BLaER1 treated with 17β-estradiol and CSF1 and Interleukin-3, amounts not matched to agents 10 nM and 100 nM (cell line): ENCODE data around the gene PRL.

Experiments
- H3K27ac ChIP-seq, 11 experiments: shearing (Covaris generic); formaldehyde crosslinking; 2 replicates each; pipeline ENCODE4 v1.8.1; 2022
- H3K27me3 ChIP-seq, 11 experiments: shearing (Covaris generic); formaldehyde crosslinking; 2 replicates each; pipeline ENCODE4 v1.8.1; 2022
- H3K36me3 ChIP-seq, 11 experiments: shearing (Covaris generic); formaldehyde crosslinking; 2 replicates each; pipeline ENCODE4 v1.8.1; 2022
- H3K4me1 ChIP-seq, 10 experiments: shearing (Covaris generic); formaldehyde crosslinking; 2 replicates each; pipeline ENCODE4 v1.8.1; 2022
- H3K4me2 ChIP-seq, 11 experiments: shearing (Covaris generic); formaldehyde crosslinking; 2 replicates each; pipeline ENCODE4 v1.8.1; 2022
- H3K4me3 ChIP-seq, 10 experiments: shearing (Covaris generic); formaldehyde crosslinking; 2 replicates each; pipeline ENCODE4 v1.8.1; 2022
- H3K9ac ChIP-seq, 11 experiments: shearing (Covaris generic); formaldehyde crosslinking; 2 replicates each; pipeline ENCODE4 v1.8.1; 2022
- H3K9me3 ChIP-seq, 11 experiments: shearing (Covaris generic); formaldehyde crosslinking; replicated peaks in 1 of 11; 2 replicates each; pipeline ENCODE4 v1.8.1; 2022
- H4K20me1 ChIP-seq, 11 experiments: shearing (Covaris generic); formaldehyde crosslinking; 2 replicates each; pipeline ENCODE4 v1.8.1; 2022
- Cebpa-rat ChIP-seq, 11 experiments: shearing (Covaris generic); IDR thresholded peaks; 2 replicates each; pipeline ENCODE4 v1.8.1; 2022

PRL gene

GRCh38 chr6:22296936-22297335, at the start of gene PRL:
Gene PRL, minus strand, starts transcription at chr6:22297036. Its CDS starts 54 bp downstream, at chr6:22296982.
- no peaks in the 10 kb centered on the region for H3K4me1 ChIP-seq
- TF ChIP-seq Cebpa-rat (IDR thresholded peaks at IDR 0.05) = no peak
- H3K27ac ChIP-seq = no peak within 1 kb of the TSS

DNA sequence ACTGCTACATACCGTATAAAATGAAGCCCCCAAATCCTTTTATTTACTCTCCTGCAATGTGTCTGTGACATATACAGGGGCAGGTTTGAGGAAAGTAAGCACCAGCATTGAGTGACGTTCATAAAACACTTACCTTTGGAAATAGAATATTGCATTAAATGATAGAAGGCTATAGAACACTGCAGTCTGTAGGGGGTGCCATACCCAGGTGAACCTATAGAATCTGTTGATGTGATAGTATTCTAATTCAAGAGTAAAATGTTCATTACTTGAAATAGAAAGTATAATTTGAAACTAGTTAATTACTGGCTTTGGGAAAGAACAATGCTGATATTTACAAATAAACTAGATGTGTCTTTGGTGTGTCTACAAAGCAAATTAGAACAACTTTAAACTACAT, 47.0 kb upstream of the PRL start:
- Histone ChIP-seq H4K20me1 (no peaks in the 10 kb centered on the region), H3K4me3 (no peak overlapping the region), H3K4me1 (no peaks in the 10 kb centered on the region)

More at GRCh38 chr6:22296936-22297335, at the start of gene PRL:
- Histone ChIP-seq H3K9me3 (peaks cover 0 to 9% (median 2%) of the 10 kb centered on the region in 11 experiments; a peak in 3 of 22 replicates), H3K36me3 (no peaks in the 10 kb centered on the region), H3K27me3 (no peaks in the 10 kb centered on the region), H3K4me3 (no peak within 1 kb of the TSS), H3K9ac (no peak within 1 kb of the TSS), H4K20me1 (no peaks in the 10 kb centered on the region), H3K4me2 (no peak within 1 kb of the TSS)

DNA sequence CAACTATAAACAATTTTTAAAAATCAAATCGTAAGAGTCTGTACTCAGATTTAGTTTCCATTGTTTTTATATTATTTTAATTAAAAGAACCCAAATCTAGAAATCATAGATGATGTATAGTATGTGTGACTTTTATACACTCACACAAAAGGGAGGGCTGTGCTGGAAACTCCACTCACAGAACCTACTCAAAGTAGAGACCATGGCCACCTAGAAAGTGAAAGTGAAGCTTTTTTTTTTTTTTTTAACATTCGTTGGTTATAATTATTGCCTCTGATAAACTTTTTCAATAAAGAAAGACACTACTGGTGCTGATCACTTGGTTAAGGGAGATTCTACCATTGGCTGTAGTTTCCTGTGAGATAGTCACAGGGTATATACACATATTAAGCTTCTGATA, 37.9 kb upstream of the PRL start:
- no peaks in the 10 kb centered on the region for H3K4me1 ChIP-seq
- no peak overlapping the region for H3K9ac ChIP-seq
- H3K27ac ChIP-seq = no peak overlapping the region
- no peaks in the 10 kb centered on the region for H4K20me1 ChIP-seq
- H3K9me3 ChIP-seq = peaks cover 0 to 13% (median 10%) of the 10 kb centered on the region in 11 experiments; a peak in 16 of 22 replicates
- H3K4me3 ChIP-seq = no peak overlapping the region
- H3K27me3 ChIP-seq = no peaks in the 10 kb centered on the region
- no peaks in the 10 kb centered on the region for H3K36me3 ChIP-seq
- H3K4me2 ChIP-seq = no peak overlapping the region
- TF ChIP-seq Cebpa-rat (IDR thresholded peaks at IDR 0.05) = no peak

More for the DNA sequence above, 47.0 kb upstream of the PRL start:
- Histone ChIP-seq H3K27me3 (no peaks in the 10 kb centered on the region), H3K36me3 (no peaks in the 10 kb centered on the region), H3K9ac (no peak overlapping the region), H3K4me2 (no peak overlapping the region), H3K27ac (no peak overlapping the region), H3K9me3 (peaks cover 0 to 8% (median 0%) of the 10 kb centered on the region in 11 experiments; a peak in 6 of 22 replicates)
- TF ChIP-seq Cebpa-rat (IDR thresholded peaks at IDR 0.05) = no peak

DNA sequence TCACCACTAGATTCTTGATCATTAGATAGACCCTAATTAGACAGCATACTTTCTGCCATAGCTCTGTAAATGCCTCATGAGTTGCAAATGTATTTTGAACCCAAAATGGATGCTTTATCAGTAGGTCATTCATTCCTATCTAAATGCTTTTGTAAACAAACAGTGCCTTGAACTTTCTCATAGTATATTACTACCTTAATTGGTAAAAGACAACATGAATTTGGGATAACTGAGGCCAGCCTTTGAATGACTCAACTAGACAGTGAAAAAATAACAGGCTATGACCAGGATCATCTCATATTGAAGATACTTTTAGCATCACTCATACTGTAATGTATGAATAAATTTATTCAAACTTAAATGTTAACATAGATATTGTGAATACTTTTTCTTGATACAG, 37.0 kb upstream of the PRL start:
- Histone ChIP-seq H3K36me3 (no peaks in the 10 kb centered on the region), H3K27me3 (no peaks in the 10 kb centered on the region), H3K27ac (no peak overlapping the region), H3K4me2 (no peak overlapping the region), H3K9me3 (peaks cover 0 to 13% (median 10%) of the 10 kb centered on the region in 11 experiments; a peak in 16 of 22 replicates), H3K9ac (no peak overlapping the region), H4K20me1 (no peaks in the 10 kb centered on the region), H3K4me3 (no peak overlapping the region), H3K4me1 (no peaks in the 10 kb centered on the region)
- no peak for TF ChIP-seq Cebpa-rat (IDR thresholded peaks at IDR 0.05)

DNA sequence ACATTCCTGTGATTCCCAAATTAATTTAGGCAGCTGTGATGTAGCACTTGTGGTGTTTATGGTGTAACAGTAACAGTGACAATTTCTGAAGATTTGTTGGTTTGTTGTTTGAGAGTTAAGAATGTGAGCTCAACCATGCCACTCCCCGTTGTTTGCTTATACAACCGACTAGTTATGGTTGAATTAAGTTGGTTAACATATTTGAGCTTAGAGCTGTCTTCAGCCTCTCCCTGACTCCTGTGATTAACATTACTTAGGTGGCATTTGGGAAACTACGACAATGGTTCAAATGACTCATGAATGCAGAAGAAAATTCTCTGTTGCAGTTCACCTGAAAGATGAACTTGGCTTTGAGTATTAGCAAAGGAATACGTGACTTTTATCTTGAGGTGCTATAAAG, 35.9 kb upstream of the PRL start:
- H3K4me1 ChIP-seq = no peaks in the 10 kb centered on the region

GRCh38 chr6:22332216-22332615, 35.4 kb upstream of the PRL start:
- Histone ChIP-seq H4K20me1 (no peaks in the 10 kb centered on the region), H3K9ac (no peak overlapping the region), H3K27ac (no peak overlapping the region), H3K27me3 (no peaks in the 10 kb centered on the region), H3K4me3 (no peak overlapping the region), H3K4me2 (no peak overlapping the region), H3K36me3 (no peaks in the 10 kb centered on the region), H3K4me1 (no peaks in the 10 kb centered on the region), H3K9me3 (peaks cover 0 to 13% (median 10%) of the 10 kb centered on the region in 11 experiments; a peak in 16 of 22 replicates)
- TF ChIP-seq Cebpa-rat (IDR thresholded peaks at IDR 0.05) = no peak

More for the DNA sequence above, 35.9 kb upstream of the PRL start:
- Histone ChIP-seq H3K4me3 (no peak overlapping the region), H3K36me3 (no peaks in the 10 kb centered on the region), H3K9me3 (peaks cover 0 to 13% (median 10%) of the 10 kb centered on the region in 11 experiments; a peak in 16 of 22 replicates), H3K9ac (no peak overlapping the region), H3K27ac (no peak overlapping the region), H3K27me3 (no peaks in the 10 kb centered on the region), H4K20me1 (no peaks in the 10 kb centered on the region), H3K4me2 (no peak overlapping the region)
- no peak for TF ChIP-seq Cebpa-rat (IDR thresholded peaks at IDR 0.05)

DNA sequence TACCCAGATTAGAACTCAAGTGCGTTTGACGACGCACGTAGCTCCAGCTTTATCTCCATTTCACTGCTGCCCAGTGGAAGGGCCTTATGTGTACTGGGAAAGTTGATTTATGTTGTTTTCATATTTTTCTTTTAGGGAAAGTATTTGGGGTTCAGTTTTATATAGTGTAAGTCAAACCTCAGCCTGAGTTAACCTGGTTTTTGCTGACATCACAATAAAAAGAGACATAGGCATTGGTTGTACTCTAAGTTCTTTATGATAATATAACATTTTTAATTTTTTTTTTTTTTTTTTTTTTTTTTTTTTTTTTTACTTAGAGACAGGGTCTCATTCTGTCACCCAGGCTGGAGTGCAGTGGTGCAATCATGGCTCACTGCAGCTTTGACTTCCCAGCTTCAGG, 34.1 kb upstream of the PRL start:
- no peak for TF ChIP-seq Cebpa-rat (IDR thresholded peaks at IDR 0.05)
- no peaks in the 10 kb centered on the region for H3K27me3 ChIP-seq
- H3K27ac ChIP-seq = no peak overlapping the region
- no peak overlapping the region for H3K4me2 ChIP-seq
- no peak overlapping the region for H3K4me3 ChIP-seq
- H3K4me1 ChIP-seq = no peaks in the 10 kb centered on the region
- H3K9me3 ChIP-seq = peaks cover 0 to 13% (median 10%) of the 10 kb centered on the region in 11 experiments; a peak in 16 of 22 replicates
- no peaks in the 10 kb centered on the region for H3K36me3 ChIP-seq
- no peaks in the 10 kb centered on the region for H4K20me1 ChIP-seq
- no peak overlapping the region for H3K9ac ChIP-seq

- no peak overlapping the region for H3K4me3 ChIP-seq
- no peaks in the 10 kb centered on the region for H3K27me3 ChIP-seq
- peaks cover 0 to 5% (median 0%) of the 10 kb centered on the region in 10 experiments; a peak in 1 of 20 replicates for H3K4me1 ChIP-seq
- H3K9ac ChIP-seq = no peak overlapping the region
- H3K36me3 ChIP-seq = no peaks in the 10 kb centered on the region
- no peaks in the 10 kb centered on the region for H4K20me1 ChIP-seq
- peaks cover 4 to 29% (median 21%) of the 10 kb centered on the region in 11 experiments; a peak in 19 of 22 replicates for H3K9me3 ChIP-seq
- no peak overlapping the region for H3K27ac ChIP-seq
- no peak overlapping the region for H3K4me2 ChIP-seq
- no peak for TF ChIP-seq Cebpa-rat (IDR thresholded peaks at IDR 0.05)
Measured at GRCh38 chr6:22328474-22328873, 31.6 kb upstream of the PRL start.

- no peak overlapping the region for H3K9ac ChIP-seq
- no peak overlapping the region for H3K27ac ChIP-seq
- no peak overlapping the region for H3K4me2 ChIP-seq
- no peaks in the 10 kb centered on the region for H4K20me1 ChIP-seq
- no peaks in the 10 kb centered on the region for H3K27me3 ChIP-seq
- H3K9me3 ChIP-seq = peaks cover 4 to 29% (median 21%) of the 10 kb centered on the region in 11 experiments; a peak in 19 of 22 replicates
- no peaks in the 10 kb centered on the region for H3K36me3 ChIP-seq
- TF ChIP-seq Cebpa-rat (IDR thresholded peaks at IDR 0.05) = no peak
- peaks cover 0 to 11% (median 2%) of the 10 kb centered on the region in 10 experiments; a peak in 15 of 20 replicates for H3K4me1 ChIP-seq
- H3K4me3 ChIP-seq = no peak overlapping the region
Measured at GRCh38 chr6:22327881-22328280, 31.0 kb upstream of the PRL start.

GRCh38 chr6:22326500-22326899, 29.7 kb upstream of the PRL start:
- Histone ChIP-seq H3K27ac (no peak overlapping the region), H3K9ac (no peak overlapping the region), H3K4me1 (peaks cover 0 to 24% (median 13%) of the 10 kb centered on the region in 10 experiments; a peak in 18 of 20 replicates), H4K20me1 (no peaks in the 10 kb centered on the region), H3K36me3 (no peaks in the 10 kb centered on the region), H3K4me2 (no peak overlapping the region), H3K27me3 (no peaks in the 10 kb centered on the region), H3K9me3 (peaks cover 4 to 29% (median 21%) of the 10 kb centered on the region in 11 experiments; a peak in 19 of 22 replicates), H3K4me3 (no peak overlapping the region)
- TF ChIP-seq Cebpa-rat (IDR thresholded peaks at IDR 0.05) = no peak
